HG03159 (cell line): ENCODE measurements around the gene PDZK1.
"Not testable (repeated sequence)": the region's sequence is repeated elsewhere in the genome, so short reads cannot be mapped to it uniquely, and the experiment has no call there.

Experiments
- ATAC-seq: cut with Tn5 transposase; IDR thresholded peaks from one replicate; pipeline ENCODE4 v1.9.1; 2021; ENCODE audit warnings: mild to moderate bottlenecking, moderate library complexity; ENCODE audit not compliant: unreplicated experiment

Gene PDZK1

GRCh38 chr1:145665015-145665414 lies 42.2 kb downstream of the PDZK1 start:
- ATAC-seq = not testable (repeated sequence)

- not testable (repeated sequence) for ATAC-seq
Observed at GRCh38 chr1:145662502-145662901, 44.7 kb downstream of the PDZK1 start.

DNA sequence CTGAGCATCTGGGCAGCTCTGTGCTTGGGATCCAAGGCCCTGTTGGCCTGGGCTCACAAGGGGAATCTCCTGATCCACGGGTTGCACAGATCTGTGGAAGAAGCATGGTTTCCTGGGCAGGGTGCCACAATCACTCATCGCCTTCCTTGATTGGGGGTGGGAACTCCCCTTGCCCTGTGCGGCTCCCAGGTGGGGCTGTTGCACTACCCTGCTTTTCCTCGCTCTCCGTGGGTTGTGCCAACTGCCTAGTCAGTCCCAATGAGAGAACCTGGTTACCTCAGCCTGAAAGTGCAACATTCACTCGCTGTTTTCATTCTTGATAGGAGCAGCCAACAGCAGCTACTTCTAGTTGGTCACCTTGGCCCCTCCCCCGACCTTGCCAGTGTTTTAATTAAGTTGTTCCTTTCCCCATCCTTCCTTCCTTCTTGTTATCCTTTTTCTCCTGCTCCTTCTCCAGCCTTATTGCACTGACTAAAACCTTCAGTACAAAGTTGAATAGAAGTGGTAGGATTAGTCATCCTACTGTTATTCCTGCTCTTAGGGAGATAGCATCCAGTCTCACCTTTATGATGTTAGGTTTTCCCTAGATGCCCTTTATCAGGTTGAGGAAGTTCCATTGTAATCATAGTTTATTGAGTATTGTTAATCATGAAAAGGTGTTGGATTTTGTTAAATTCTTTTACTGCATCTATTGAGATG lies 50.8 kb downstream of the PDZK1 start:
- ATAC-seq = not testable (repeated sequence)

DNA sequence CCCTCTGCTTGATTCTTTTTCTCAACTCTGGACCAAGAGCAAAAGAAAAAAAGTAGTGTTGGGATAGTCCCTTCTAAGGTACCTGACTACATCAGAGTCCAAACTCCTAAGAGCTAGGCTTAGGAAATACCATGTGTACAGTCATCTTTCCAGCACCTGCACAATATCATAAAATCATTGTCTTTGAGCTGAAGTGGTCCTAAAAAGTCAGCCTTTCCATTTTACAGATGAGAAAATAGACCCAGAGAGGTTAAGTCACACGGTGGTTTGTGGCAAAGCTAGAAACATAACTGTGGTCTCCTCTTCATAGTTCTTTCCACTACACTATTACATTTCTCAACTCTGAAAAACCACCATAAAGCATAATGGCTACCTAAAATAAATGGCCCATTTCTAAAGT lies 63.2 kb downstream of the PDZK1 start:
- ATAC-seq = not testable (repeated sequence)

GRCh38 chr1:145641886-145642285 lies 65.3 kb downstream of the PDZK1 start:
- not testable (repeated sequence) for ATAC-seq

DNA sequence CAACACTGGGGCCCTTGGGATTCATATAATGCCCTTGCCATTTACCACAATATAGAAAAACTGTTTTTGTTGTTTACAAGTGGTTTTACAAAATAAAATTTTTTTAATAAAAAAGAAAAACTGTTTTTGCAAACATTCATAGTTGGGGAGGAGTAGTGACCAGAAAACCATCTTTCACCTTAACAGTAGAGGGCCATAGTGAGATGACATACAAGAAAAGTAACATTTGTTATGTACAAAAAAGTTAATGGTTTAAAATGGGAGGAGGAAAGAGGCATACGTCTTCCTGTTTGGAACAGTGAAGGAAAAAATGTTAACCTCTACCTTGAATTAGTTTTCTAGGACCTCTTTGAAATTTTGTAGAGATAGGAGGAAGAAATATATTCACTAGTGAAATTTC lies 70.9 kb downstream of the PDZK1 start:
- not testable (repeated sequence) for ATAC-seq

GRCh38 chr1:145622177-145622576 lies 85.0 kb downstream of the PDZK1 start:
- not testable (repeated sequence) for ATAC-seq
